Embryonic facial prominence (tissue), 1 donor: ENCODE measurements around the gene SNX13.
A peak's percentile ranks its signal among the peaks of the same experiment; 100 is the strongest.

Experiments
- DNase-seq: peaks from one replicate; pipeline ENCODE4 v3.0.0-alpha.2; 2016; ENCODE audit errors: extremely low spot score

Gene SNX13

GRCh38 chr7:17947620-17948019 is 7.3 kb upstream of the SNX13 start:
- no peak for DNase-seq

- no peak for DNase-seq
Observed at GRCh38 chr7:17946591-17946990, 6.3 kb upstream of the SNX13 start.

- DNase-seq: no peak
Observed at GRCh38 chr7:17944720-17945119, 4.4 kb upstream of the SNX13 start.

GRCh38 chr7:17943006-17943405 is 2.7 kb upstream of the SNX13 start:
- no peak for DNase-seq

GRCh38 chr7:17942231-17942630 is 1.9 kb upstream of the SNX13 start:
- no peak for DNase-seq

- DNase-seq: no peak
Observed at GRCh38 chr7:17940951-17941431, 697 bp upstream of the SNX13 start.

- peak; percentile 45 for DNase-seq
Observed at GRCh38 chr7:17939606-17940301, 540 bp downstream of the SNX13 start.

GRCh38 chr7:17939211-17939605 is 1.1 kb downstream of the SNX13 start:
- no peak for DNase-seq

- no peak for DNase-seq
Observed at GRCh38 chr7:17937506-17938120, 2.7 kb downstream of the SNX13 start.

- no peak for DNase-seq
Observed at GRCh38 chr7:17936321-17936720, 4.0 kb downstream of the SNX13 start.

GRCh38 chr7:17934612-17935240 is 5.6 kb downstream of the SNX13 start:
- no peak for DNase-seq

GRCh38 chr7:17934094-17934493 is 6.2 kb downstream of the SNX13 start:
- no peak for DNase-seq

GRCh38 chr7:17932770-17933169 is 7.5 kb downstream of the SNX13 start:
- no peak for DNase-seq

- no peak for DNase-seq
Observed at GRCh38 chr7:17931069-17931468, 9.2 kb downstream of the SNX13 start.

- no peak for DNase-seq
Observed at GRCh38 chr7:17930546-17930945, 9.7 kb downstream of the SNX13 start.

- no peak for DNase-seq
Observed at GRCh38 chr7:17929647-17930395, 10.5 kb downstream of the SNX13 start.

- DNase-seq: no peak
Observed at GRCh38 chr7:17928055-17928454, 12.2 kb downstream of the SNX13 start.

- no peak for DNase-seq
Observed at GRCh38 chr7:17921857-17922416, 18.4 kb downstream of the SNX13 start.

- DNase-seq: no peak
Observed at GRCh38 chr7:17917842-17918241, 22.5 kb downstream of the SNX13 start.

- DNase-seq: no peak
Observed at GRCh38 chr7:17916786-17917185, 23.5 kb downstream of the SNX13 start.

GRCh38 chr7:17915796-17916195 is 24.5 kb downstream of the SNX13 start:
- no peak for DNase-seq

- DNase-seq: no peak
Observed at GRCh38 chr7:17915168-17915567, 25.1 kb downstream of the SNX13 start.
